ENCODE results near the gene PDE9A. TPM values are rescaled to one million over a fixed set of nuclear protein-coding genes. Genes with fewer than 3 reads are reported as not detected.
A peak's percentile ranks its signal among the peaks of the same experiment; 100 is the strongest.

PDE9A gene
- polyA plus RNA-seq, 12 donors = 6.7 to 20.1 (median 8.5) TPM; not detected in 1

DNA sequence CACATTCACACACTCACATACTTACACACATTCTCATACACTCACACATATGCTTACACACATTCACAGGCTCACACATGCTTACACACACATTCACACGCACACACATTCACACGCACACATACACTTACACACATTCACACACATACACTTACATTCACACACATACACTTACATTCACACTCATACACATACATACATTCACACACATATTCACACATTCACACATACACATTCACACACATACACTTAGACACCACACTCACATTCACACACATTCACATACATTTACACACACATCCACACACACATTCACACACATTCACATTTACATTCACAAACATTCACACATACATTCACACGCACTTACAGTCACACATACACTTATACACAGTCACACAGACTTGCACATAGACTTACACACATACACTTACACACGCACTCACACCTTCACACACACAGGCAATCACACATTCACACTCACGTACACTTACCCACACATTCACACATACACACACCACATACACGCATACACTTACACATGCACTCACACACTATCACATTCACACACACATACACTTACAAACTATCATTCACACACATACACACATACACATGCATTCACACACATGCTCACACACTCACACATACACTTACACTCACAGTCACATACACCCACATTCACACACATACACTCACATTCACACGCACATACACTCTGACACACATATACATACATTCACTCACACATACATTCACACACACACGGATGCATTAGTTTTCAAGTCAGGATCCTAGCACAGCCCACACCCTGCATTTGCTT, 16.8 kb downstream of the PDE9A start:
- DNase-seq = no peak

DNA sequence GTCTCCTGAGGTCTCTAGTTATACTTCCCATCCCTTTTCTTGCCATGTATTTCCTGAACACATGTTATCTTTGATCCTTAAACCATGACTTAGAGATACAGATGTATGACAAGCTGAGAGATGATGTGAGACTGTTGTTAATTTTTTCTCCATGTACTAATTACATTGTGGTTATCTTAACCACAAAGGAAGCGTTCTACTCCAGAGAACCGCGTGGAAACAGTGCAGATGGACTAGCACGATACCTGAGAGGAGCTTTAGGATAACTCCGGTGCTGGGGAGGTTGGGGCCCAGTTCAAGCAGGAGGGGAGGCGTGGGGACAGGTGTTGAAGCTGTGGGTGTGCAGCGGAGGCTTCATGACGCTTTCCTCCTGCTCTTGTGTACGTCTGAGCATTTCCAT, 17.5 kb downstream of the PDE9A start:
- no peak for DNase-seq

DNA sequence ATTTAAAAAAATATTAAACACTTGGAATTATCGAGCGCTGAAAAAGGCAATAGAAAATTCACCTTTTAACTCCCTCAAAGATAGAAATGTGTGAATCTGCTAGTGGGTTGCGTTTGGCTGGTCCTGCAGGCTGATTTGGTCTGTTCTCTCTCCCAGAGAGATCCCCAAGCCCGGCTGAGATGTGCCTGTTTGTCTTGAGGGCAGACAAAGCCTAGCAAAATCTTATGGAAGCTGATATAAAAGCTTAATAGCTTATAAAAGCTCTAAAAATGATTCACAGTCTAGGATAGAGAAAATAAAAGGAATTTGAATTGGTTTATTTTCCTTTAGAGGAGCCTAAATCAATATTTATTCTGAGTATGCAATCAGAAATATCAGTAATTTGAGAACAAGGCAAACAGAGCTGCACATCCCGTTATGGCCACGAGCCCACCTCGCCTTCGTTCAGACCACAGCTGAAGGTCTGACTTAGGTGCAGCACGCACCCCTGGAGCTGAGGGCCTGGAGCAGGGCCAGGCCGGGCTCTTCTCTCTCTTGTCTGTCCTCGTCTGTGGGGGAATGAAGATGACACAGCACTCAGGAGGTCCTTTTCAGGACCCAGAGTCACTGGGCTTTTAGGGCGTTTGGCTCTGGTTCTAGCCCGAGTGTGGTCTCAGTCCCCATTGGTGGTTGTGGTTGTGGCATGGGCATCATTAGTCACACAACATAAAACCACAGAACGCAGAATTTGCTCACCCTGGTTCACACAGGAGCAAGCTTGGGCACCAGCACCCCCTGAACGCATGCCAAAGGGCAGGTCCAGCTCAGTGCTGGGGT, 18.6 kb downstream of the PDE9A start:
- DNase-seq = no peak

DNA sequence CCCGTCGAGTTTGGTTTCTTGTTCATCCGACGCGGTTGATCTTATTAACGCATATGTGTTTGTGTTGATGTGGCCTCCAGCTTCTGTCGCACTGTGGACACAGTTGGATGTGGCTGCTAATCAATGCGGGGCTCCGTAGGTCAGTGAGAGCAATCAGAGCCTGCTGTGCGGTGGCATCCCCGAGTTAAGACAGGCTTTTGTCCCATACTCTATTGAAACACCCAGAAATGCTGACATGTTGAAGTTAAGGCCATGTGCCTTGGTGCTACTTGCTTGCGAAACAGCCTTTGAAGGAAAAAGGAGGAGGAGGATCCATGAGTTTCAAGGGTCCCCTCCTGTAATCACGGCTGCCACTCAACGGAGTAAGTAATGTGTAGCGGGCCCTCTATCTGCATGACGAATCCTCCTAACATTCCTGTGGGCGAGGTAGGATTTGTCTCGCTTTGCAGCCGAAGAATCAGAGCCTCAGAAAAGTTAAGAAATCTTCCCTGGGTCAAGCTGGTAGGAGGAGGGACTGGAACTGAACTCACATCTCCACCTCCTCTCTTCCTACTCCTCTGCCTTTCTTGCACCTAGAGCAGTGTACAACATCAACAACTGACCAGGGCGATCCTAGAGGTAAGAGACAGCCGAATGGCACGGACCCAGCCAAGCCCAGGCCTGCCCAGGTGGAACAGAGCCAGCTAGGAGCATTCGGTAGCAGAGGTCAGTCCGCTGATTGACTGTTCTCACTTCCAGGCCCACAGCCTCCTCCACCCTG, 19.5 kb downstream of the PDE9A start:
- DNase-seq = no peak

DNA sequence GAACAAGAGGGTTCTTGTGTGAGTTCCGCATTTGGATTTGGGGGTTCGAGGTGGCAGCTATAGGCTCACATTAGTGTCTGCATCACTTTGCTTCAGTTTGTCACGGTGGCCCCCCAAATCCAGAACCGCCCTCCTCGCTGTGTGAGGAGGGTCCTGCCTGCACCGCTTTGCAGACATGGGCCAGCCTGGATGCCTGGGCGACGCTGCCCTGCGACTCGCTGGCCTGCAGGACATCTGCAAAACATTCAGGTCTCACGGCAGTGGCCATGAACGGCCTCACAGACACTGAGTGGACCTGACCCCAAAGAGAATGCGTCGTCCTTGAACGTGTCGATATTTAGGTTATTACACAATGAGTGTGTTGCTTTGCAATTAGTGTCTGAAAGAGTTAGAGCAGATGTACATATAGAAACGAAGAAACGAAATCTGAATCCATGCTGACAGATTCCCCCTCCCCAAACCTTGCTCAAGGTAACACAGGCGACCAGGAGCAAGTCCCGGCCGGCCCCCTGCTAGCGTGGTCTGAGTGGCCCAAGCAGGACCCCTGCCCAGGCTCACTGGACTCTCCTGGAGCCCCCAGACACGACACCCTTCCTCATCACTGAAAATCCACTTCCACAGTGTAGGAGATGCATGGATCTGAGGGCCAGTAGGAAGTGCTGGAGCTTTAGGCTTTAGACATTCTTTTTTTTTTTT, 20.4 kb downstream of the PDE9A start:
- DNase-seq = no peak

DNA sequence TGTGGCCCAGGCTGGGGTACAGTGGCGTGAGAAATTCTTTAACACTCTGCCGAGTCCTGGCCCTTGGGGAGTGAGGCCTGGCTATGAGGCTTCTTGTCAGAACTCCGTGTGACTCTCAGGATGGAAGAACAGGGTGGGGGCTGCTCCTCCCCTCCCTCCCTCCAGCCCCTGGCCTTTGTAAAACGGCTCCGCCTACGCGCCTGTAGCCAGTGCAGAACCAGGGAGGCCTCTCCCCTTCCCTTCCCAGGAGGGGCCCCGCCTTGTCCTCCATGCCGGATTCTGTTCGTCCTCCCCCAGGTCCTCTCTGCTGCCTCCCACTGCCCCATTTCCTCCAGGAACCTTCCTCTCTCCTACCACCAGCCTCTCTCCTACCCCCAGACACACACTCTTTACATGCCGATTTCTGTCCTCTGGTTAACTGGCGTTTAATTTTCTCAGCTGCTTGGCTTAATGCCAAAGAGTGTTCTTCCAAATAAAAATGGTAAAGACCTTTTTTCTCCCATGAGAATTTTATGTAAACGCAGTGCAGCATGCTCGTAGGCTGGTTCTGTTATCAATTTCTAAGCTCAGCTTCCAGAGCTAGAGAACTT, 21.0 kb downstream of the PDE9A start:
- peak; percentile 81 for DNase-seq

DNA sequence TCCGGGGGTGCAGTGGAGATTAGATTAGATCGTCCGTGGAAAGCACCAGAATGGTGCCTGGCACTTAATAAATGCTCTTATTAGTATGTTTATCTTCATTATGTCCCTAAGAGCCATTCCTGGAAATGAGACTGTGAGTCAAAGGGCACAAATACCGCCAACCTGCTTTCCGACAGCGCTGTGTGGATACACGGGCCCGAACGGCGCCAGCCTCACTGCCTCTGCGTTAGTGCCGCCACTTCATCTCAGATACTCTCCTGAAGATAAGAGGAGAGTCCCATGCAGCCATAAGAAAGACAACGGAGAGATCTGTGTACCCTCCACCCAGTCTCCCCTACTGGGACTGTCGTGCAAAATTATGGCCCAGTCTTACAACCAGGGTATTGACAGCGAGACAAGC, 22.0 kb downstream of the PDE9A start:
- DNase-seq = no peak

DNA sequence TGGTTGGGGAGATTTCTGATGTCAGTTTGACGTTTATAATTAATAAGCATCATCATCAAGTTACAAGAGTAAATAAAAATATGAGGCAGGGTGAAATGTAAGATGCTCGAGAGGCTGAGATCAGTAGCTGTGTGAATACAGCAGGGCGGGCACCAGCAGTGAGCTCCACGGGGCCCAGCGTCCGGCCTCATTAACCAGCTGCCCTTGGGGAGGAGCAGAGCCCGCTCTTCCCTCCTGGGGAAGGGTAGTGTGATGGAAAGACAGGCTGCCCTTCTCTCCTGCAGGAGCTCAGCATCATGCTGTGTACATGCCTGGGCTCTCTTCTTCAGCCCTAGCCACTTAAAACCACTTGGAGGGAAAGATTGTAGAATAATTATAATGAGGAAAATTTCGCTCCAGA, 23.4 kb downstream of the PDE9A start:
- no peak for DNase-seq

DNA sequence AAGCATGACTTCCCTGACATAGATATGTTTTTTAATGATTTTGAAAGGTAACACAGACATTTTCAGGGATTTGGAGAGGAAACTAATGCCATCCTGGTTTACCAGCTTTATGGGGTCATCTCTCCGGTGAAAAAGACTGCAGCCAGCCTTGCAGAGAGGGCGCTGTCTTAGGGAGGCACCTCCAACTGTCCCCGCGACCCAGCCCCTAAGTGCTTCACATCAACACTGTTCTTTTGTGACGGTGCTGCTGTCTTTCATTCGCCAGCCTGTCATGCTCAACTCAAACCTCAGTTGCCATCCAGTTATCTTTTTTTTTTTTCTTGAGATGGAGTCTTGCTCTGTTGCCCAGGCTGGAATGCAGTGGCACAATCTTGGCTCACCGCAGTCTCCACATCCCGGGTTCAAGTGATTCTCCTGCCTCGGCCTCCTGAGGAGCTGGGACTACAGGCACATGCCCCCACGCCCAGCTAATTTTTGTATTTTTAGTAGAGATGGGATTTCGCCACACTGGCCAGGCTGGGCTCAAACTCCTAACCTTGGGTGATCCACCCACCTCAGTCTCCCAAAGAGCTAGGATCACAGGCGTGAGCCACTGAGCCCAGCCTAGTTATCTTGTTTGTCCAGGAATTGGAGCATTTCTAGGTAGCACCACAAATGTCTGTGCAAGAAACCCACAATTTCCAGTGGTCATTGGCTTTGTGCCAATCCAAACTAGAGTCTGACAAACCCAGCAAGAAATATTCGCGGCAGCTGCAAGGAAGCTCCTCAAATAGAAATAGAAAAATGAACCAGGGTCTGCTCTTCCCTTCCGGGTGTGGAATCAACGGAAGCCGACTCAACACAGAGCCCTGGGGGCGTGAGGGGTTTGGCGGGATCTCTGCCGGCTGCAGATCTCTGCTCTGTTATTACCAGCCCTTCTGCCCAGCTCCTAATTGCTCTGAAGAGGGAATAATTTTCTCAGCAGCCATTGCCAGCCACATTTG, 24.2 kb downstream of the PDE9A start:
- peak; percentile 55 for DNase-seq

DNA sequence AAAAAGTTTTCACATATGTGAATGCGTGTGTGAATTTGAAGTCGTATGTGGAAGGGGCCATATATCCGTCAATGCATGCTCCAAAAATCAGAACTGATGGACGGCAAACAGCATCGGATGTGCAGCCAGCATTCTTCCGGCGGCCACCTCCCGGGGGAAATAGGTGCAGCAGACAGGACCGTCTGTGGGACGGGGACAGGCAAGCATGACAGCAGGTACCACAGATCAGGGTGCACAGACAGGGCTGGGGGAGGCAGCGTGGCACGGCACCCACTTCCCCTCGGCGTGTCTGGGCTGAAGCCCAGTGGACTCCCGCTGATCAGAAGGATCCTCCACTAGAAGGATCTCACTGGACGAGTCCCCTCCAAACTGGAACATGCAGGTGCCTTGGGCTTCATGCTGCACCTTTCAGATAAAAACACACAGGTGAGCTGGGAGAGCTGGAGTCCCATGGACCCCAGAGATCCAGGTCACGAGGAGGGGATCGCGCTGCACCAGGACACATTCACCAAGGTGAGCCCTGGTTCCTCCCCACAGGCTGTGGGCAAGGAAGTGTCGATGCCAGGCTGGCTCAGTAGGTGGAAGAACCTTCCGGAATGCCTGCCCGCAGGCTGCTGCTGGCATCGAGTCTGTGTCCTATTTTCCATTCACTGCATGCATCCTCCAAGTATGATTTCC, 25.3 kb downstream of the PDE9A start:
- DNase-seq = no peak

DNA sequence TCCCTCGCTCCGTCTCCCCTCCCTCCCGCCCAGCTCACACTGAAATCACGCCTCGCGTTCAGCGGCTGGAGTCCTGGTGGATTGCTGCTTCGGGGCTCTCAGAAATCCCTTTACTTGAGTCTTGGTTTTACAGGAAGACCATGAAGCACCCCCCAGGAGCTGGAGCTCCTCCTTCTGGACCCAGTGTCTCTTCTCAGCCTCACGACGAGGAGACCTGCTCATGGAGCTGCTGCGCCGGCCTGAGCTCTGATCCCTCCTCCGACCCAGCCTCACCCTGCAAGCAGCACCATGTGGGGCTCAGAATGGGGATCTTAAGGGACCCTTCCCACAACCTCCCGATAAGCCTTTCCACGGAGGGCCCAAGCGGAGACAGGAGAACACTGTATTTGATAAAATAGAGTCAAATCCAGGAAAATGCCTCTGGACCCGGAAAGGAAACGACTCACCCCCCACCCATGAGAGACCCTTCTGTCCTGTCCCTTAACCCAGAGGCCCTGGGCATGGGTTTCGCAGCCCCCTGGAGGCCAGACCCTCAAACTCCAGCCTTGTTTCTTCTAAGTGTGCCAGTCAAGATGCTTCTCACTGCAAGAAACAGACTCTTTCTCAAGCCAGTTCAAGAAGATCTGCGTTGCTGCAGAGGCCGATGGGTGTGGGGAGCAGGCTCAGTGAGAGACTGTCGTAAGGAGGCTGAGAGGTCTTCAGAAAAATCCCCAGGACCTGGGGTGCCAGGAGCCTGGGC, 26.1 kb downstream of the PDE9A start:
- DNase-seq = no peak

DNA sequence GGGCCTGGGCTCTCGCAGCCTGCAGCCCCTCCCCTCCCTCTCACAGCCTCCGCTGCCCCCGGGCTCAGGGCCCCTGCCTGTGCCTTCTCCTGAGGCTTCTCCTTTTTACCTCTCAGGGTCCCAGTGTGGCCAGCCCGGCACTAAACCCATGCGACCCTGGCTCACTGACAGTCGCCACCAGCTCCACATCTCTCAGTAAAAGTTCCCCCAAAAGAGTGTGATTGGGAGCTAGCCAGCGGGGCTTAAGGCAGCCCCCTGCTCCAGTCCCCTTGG, 26.6 kb downstream of the PDE9A start:
- no peak for DNase-seq

DNA sequence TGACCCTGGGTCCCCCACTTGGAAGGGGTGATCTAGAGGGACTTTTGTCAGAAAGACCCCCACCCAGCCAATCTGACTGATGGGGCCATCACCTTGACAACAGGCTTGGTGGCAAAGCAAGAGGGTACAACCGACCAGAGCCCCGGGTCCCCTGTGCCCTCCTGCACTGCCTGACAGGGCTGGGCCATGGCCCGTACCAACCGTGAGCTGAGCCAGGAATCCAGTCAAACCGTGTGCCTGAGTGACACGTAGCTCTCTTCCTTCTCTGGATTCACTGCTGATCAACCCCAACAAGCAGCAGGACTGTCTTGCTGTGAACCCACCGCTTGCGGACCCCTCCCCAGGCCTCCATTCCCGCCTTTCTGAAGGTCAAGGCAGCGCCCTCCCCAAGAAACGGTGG, 27.0 kb downstream of the PDE9A start:
- DNase-seq = no peak

DNA sequence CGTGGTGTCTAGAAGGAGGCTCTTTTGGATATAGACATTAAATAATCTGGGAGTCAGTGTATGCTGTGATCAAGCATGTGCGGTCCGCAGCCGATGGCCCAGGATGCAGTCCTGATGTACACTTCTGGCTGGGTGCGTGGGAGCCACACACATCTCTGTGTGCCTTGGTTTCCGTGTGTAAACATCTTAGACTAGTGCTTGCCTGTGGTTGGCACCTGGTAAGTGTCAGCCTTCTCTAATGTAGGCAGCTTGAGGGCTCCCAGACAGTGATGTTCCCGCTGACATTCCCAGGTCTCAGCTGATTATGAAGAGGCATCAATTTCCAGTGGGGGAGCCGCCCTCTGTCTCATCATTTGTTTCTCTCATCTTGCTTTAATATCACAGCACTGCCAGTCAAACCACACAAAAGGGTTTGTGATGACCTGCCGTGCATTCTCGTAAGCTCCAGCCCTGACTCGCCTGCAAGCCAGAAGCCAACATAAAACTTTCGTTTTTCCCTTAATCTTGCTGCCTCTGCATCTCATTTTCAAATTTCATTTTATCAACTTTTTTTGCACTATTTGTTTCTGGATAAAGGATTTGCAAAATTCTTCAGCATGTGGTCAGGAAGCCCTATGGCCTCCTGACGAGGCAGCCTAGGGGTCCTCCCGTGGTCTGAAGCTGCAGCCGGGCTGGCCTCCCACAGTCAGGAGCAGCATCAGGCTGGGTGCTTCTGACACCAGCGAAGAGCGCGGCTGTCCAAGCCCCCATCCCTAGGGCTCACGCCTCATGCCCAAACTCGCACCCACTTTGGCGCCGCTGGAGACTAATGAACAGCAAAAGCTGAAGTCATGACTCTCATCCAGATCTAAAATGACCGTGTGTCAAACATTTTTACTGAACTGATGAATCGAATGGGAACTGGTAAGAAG, 28.1 kb downstream of the PDE9A start:
- DNase-seq = no peak

DNA sequence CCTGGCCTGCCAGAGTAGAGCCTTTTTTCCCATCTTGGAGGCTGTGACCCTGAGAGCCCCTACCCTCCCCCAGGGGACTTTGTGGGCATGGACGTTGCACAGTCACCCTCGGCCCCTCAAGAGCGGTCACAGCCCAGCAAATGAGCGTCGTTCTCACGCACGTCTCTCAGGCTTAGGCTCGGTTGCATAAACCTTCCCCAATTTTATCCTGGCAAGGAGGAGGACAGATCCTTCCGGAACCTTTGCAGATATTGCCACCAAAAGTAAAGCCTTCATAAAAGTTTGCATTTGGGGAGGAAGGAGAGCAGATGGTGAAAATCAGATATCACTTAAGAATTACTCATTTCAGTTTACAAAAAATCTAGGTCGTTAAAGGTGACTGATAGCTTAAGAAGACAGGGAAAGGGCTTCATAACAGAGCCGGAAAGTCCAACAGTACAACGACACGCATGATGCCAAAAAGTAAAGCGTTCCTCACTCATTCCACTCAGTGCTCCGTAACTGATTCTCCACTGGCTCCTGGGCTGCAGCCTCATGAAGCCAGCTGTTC, 29.3 kb downstream of the PDE9A start:
- no peak for DNase-seq

DNA sequence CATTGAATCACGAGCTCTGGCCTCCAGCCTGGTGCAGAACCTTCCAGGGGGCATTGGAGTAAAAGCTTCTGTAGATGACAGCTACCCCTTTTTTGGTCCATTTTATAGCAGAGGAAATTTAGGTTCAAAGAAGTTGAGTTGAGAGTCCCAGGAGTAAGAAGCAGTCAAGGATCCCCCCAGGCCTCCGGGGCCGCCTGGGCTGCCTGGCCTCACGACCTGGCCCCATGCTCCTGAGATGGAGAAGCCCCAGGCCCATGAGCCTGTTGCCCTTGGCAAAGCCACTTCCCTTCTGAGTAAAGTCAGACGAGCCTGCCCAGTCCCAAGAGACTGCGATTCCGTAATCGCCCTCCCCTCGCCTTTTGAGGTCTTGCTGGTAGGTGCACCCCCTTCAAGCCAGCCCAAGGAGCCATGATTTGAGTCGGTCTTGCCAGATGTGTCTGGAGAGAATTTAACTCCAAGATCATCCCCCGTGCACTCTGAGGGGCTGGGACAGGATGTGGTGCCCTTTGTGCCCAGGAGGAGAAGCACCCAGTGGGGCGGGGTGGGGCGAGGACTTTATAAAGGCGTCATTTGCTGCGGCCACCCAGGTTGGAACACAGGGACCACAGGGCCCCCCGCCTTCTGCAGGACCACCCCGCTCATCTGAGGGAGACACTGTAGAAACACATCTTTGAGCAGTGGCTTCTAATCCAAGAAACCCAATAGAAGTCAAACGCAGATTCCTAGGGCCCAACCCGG, 30.1 kb downstream of the PDE9A start:
- DNase-seq = no peak
